ENCODE results near the gene AQP12B.
"Not testable (repeated sequence)": the region's sequence is repeated elsewhere in the genome, so short reads cannot be mapped to it uniquely, and the experiment has no call there.

Gene AQP12B, protein sequence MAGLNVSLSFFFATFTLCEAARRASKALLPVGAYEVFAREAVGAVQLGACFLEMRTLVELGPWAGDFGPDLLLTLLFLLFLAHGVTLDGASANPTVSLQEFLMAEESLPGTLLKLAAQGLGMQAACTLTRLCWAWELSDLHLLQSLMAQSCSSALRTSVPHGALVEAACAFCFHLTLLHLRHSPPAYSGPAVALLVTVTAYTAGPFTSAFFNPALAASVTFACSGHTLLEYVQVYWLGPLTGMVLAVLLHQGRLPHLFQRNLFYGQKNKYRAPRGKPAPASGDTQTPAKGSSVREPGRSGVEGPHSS
- total RNA-seq, result 0 reads per million in 17 experiments

DNA sequence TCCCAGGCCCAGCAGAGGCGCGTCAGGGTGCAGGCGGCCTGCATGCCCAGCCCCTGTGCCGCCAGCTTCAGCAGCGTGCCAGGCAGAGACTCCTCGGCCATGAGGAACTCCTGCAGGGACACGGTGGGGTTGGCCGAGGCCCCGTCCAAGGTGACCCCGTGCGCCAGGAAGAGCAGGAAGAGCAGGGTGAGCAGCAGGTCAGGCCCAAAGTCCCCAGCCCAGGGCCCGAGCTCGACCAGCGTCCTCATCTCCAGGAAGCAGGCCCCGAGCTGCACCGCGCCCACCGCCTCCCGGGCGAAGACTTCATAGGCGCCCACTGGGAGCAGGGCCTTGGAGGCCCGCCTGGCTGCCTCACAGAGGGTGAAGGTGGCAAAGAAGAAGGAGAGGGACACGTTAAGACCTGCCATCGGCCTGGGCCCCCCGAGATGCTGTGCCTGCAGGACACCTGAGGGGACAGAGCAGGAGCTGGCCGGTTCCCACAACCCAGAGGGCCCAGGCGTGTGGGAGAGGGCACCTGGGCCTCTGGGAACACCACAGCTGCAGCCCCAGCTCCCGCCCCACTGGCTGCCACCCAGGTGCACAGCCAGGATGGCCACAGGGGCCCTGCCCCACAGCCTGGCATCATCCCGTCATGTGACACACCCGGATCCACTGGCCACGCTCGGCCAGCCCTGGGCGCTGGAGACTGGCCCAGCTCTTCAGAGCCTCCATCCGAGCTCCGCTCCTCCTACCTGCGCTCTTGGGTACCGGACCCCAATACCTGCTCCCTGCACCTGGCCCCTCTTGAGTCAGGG is at the start of gene AQP12B:
Gene AQP12B, minus strand, starts transcription at position 455 of the 794 bp plus-strand sequence. Its CDS starts 48 bp downstream, at position 407.
- DNase-seq, result not testable (repeated sequence)

DNA sequence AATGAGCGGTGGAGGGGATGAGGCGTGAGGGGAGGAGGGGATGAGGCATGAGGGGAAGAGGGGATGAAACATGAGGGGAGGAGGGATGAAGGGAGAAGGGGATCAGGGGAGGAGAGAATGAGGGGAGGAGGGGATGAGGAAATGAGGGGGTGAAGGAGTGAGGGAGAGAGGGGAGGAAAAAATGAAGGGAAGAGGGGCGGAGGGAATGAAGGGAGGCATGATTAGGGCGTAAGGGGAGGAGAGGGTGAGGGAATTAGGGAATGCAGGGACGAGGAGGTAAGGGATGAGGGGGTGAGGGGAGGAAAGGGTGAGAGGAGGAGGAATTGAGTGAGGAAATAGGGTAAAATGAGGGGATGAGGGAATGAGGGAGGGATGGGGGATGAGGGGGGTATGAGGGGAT is 49.5 kb upstream of the AQP12B start:
- no peak for DNase-seq

DNA sequence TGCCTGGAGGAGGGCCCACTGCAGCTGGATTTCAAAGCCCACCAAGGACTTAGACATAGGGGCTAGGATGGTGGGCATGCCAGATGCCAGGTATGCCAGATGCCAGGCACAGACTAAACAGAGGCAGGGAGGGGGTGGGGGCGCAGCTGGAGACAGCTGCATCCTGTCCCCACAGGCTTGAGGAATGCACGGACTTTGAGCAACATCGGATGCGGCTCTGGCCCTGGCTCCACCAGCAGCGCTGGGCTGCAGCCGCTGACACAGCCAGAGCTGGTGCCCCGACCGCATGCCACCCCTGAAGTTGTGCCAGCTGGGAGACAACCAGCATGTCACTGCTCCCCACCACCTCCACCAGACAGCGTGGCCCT is 48.5 kb upstream of the AQP12B start:
- no peak for DNase-seq

DNA sequence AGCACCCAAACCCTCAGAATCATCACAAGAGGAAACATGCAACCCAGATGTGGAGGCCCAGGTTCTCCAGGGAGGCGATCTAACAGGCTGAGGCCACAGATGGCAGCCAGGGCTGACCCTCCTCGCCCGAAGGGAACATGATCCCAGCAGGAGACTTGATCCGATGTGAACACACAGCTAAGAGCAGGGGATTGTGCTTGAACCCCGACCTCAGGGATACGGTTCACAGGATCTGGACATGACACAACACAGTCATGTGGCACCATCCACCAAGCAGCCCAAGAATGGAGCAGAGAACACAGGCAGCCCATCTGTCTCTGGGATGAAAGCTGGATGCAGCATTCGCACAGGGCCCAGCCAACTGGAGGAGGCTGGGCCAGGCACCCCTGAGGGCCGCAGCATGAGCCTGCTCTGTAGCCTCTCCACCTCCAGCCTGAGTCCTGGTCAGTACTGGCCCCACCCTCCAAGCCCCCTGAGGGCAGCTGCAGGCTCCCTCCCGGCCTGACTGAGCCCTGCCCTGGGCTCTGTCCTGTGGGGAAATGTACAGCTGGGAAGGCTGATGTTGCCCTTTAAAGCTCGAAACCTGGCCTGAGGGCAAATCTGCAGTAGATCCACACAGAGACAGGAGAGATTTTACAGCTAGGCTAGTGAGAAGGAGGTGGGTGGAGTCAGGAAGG is 48.0 kb upstream of the AQP12B start:
- DNase-seq, result no peak

DNA sequence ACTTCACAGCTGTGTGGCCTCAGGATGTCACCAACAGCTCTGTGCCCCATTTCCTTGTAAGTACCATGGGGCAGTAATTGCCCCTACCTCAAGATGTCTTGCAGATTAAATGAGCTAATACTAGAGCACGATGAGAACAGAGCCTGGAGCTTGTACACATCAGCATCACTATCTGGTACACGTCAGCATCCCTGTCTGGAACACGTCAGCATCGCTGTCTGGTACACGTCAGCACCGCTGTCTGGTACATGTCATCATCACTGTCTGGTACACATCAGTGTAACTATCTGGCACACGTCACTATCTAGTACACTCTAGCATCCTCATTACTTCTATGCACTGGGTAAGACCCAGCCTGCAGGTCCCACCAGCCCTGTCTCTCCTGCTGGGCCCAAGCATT is 46.1 kb upstream of the AQP12B start:
- DNase-seq, result no peak

DNA sequence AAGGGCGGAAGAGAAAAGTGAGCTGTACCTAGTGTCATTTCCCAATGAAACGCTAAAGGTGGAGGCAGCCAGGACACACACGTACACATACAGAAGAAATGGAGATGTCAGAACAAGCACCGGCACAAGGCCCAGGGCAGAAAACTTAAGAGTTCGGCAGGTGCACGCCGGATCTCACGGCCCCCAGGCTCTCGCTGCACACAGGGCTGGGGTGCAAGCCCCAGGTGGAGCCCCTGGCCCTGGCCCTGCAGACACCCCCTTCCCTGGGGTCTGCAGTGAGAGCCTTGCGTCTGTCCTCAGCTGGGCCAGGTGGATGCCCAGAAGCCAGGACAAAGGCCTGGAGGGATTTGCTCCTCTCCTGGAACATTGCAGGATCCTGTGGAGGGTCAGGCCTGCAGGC is 45.7 kb upstream of the AQP12B start:
- DNase-seq, result no peak

DNA sequence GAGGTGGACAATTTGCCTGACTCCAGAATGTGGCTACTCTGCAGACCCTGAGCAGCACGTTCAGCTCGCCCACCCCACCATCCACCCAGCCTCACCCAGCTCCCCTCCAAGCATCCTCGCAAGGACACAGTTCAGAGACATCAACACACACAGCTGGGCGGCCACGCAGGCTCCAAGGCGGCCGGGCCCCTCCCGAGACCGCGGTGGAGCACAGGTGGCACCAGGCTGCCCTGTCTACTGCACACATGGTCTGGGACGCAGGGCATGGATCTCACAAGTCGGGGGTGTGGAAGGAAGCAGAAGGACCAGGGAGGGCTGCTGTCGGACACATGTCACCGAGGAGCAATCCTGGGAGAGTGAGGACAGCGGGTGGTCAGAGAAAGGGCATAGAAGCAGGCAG is 45.2 kb upstream of the AQP12B start:
- DNase-seq, result no peak

DNA sequence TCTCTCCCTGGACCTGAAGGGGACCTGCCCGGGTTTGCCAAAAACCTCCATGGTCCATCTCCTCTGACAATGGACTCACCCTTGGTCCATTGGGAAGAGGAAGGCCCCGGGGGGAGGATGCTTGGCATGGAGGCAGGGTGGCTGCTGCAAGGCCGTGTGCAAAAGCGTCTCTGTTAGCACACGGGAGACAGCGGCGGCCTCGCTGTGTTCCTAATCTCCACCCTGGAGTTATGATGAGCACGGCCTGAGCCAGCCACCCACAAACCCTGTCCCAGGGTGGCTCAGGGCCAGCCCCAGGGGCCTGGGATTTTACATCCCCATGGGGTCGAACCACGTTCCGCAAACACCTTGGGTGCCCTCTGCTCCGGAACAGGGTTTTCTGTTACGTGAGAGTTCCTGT is 44.8 kb upstream of the AQP12B start:
- peak in 2 of 4 experiments; percentile 3 to 23 for DNase-seq

DNA sequence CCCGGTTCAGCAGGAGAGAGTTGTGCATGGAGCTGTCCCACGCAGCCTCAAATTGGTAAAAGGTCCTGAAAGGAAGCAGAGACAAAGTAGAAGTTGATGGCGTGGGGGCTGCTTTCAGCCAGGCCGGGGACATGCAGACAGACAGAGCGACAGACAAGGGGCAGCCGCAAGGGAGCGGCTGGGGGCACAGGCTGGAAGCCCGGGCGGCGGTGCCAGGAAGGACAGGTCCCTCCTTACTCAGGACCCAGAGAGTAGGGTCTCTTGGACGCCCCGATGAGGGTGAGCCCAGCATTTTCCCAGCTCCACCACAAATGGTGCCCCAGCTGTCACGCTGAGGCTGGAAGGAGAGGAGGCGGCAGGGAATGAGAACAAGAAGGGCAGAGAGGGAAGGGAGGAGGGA is 44.2 kb upstream of the AQP12B start:
- no peak for DNase-seq

DNA sequence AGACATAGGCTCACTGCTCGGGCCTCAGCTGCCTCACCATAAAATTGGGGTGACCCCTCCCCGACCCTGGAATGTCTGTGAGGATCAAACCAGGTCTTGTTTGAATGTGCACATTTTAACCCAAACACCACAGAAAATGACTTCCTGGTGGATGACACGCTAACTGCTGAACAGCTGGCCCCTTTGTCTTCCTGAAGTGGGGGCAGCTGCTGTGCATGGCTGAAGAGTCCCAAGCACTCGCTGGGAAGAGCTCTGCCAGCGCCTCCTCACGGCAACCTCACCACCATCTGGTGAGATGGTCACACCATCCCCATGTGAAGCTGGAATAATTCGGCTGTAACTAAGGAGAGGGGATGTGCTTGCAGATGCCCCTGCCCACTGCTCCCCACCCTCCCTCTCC is 43.0 kb upstream of the AQP12B start:
- no peak for DNase-seq

DNA sequence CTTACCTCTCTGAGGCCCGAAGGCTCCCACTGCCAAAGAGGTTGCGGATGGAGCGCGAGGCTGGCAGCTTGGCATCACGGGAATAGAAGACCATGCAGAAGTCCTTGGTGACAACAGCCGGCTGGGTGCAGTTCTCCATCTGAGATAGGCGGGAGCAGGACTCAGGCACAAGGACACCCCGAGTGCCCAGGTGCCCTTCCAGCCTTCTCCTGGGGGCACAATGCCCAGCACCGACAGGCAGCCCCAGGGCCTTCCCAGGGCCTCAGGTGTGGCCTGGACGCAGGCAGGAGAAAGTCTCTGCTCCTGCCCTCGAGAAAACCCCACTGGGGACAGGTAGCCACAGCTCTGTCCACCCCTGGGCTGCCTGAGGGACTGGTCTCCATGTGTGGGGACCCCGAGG is 42.6 kb upstream of the AQP12B start:
- DNase-seq, result no peak

DNA sequence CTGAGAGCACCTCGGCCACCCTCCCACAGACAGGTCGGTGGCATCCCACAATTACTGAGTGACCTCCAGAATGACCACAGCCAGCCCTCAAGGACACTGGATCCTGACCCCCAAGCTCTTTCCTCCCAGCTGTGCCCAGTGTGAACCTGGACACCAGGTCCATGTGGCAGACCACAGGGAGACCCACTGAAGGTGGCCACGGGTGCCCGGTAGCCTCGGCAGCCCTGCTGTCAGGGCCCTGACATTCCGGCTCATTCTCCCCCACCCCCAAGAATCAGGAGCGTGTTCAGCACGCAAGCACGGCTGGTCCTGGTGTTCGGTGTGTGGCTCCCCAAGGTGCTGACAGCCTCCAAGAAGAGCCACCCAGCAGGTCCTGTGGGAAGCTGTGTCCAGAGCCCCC is 41.7 kb upstream of the AQP12B start:
- DNase-seq, result no peak

DNA sequence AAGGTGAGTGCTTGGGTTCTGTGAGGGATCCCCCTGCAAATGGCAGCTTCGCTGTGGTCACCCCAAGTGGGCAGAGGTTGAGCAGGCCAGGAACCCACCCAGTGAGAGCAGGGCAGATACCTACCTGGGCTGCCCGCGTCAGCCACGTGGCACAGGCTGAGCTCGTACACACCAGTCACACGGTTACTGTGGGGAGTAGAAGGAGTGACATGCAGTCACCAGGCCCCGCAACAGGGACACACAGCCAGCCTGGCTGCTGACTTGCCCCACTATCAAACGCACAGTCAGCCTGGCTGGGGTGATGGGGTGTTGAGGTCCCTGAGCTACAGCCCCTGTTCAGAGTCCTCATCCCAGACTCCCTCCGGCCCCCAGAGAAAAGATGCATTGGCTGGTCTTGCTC is 41.2 kb upstream of the AQP12B start:
- DNase-seq, result no peak

DNA sequence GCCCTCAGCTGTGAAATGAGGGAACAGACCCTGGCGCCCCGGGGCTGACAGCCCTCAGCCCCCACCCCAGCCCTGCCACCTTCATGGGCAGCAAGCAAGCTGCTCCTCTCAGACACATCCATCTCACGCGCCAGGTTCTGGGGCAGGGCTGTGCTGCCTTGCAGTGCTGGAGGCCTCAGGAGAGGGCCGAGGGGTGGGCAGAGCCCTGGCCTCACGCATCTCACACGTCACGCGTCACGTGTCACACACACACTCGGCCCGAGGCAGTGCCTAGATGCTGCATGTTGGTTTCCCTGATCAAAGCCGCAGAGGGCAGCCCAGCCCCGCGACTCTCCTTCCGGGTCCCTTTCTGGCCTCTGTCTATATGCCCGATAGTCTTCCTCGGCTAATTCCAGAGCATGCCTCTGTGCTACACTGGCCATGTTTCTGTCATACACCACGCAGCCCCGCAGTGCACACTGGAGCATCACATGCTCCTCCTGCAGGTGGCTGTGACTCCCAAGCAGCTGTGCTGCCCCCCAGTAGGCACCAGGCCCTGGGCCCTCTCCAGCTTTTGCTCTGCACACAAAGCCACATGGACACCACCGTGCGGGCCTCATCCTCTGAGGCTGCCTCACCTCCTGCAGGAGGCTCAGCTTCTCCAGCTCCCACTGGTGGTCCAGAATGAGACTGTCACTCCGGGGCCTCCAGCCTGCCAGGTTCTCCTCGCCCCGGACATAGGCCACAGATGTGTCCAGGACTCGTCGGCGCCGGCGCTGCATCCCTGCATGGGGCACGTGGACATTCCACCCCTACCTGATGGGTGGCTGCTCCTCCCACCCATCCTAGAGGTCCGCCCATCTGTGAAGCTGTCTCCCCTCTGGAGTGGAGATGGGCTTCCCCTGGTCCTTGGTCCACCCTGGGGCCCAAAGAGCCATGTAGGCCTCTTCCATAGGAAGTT is 40.4 kb upstream of the AQP12B start:
- DNase-seq, result no peak

DNA sequence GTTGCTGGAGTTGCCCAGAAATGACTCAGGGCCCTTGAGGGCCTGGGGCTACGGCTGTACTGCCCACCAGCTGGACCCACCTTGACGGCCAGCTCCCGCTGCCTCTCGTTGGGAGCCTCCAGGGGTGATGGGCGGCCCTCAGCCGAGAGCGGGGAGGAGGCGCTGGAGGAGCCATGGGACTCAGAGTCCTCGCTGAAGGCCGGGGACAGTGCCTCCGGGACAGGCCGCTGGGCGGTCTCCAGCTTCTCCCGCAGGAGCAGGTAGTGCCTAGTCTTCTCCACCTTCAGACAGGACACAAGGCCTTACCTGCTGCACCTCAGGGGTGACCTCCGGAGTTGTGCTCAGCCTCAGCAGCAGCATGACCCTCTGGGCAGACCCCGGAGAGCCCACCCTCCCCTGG is 39.7 kb upstream of the AQP12B start:
- DNase-seq, result no peak

DNA sequence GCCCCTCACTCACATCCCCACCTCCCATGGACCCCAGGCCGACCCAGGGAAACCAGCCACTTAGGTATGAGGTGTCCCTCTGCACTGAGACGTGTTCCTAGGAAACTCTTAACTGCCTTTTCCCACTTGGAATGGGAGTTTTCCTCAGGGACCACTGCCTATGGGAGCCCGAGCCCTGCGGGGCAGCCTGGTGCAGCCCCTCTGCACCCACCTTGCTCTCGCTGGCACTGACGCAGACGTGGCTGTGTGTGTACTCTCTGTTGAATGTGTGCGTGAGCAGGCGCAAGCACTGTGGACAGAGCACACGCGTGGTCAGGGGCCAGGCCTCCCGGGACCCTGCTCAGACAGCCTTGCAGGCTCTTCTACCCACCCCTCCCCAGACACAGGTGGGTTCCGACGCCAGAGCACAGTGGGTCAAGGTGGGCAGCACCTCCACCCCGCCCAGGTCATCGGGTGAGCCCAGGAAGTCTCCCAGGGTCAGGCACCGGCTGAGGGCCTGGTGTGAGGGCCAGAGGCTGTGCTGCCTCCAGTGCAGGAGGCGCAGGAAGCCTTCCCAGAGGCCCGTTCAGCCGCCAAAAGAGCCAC is 39.0 kb upstream of the AQP12B start:
- DNase-seq, result no peak

DNA sequence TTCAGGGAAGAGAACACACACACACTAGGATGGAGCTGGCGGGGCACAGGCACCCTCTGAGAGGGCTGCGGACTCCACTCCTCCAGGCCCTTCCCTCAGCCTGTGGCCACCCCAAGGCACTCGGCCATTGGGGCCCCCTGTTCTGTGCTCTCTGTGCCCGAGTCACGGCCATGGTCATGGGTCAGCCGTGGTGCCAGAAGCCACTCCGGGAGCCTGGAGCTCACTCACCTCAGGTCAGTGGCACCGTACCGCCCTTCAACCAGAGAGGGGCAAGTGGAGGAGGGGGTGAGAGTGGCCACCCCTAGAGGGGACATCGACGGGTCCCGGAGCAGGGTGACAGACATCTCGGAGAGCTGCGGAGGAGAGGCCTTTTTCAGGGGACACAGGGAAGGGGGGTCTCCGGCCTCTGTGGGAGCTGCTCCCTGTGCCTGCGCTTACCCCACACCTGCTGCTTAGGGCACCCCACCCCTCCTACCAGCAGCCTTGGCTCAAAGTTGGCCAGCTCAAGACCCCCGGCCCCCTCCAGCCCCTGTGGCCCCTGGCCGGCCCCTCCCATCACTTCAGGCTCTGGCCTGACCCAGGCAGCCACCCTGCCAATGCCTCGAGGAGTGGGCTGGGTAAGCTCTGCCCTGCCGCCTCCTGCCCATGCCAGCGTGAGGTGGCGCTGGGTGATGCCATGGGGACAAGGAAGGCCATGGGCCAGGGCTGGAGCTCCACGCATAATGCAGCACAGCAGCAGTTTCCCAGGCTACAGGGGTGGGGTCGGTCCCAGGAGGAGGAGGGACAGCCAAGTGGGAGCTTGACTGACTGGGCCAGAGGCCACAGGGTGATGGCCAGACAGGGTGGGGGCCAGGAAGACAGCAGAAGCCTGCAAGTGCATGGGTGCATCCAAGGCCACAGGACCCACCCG is 38.3 kb upstream of the AQP12B start:
- DNase-seq, result no peak

DNA sequence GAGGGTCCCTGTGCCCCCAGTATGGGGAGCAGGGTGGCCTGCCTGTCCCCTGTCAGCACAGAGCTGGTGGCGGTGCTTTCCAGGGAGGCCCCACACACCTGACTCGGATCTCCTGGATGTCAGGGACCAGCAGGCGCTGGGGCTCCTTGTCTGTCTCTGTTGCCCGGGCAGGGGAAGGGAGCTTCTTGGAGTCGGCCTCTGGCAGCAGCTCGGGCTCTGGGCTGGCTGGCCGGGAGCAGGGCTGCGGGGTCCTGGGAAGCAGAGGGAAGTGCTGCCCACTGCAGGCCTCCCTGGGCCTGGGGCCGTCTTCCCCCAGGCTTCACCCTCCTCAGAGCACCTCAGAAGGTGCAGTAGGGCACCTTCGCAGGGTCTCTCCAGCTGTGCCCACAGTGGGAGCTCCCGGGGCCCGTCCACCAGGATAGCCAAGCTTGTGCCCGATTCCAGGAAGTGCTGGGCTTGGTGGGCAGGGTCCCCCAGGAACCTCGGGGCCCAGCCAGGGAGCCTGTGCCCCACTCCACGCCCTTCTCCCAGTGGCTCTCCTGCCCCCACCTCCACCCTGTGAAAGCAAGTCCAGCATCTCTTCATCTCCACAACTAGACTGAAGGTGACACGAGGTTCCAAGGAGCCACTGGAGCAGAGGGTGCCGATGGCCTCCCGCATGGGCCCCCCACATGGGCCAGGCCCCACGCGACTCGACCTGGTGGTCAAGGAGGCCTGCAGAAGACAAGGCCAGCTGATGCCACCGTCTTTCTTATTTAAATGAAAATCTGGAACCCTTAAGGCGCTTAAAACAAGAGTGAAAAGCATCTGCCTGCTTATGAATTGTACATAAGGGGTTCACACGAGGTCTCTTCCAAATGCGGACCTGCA is 37.2 kb upstream of the AQP12B start:
- DNase-seq, result no peak

DNA sequence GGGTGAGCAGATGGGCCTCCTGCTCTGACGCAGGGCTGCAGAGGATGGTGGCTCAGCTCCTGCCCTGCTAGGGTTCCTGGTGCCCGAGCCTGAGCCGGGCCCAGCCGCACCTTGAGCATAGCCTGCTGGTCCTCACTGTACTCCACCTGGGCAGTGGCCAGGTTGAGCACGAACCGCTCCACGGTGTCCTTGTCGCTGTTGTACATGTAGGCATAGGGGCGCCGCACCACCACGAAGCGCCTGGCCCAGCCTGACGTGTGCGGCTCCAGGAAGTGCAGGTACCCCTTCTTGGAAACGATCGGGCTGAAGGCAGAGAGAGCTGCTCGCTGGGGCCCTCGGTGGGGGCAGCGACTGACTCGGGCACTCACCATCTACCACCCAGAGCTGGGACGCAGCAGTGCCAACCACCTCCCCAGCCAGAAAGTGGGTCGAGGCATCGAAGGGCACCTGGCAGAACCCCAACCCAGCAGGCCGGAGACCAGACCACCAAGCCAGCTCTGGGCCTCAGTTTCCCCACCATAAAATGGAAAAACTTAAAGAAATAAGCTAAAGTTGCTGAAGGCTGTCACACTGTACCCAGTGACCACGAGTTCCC is 36.3 kb upstream of the AQP12B start:
- DNase-seq, result no peak
